HG02938 (cell line): ENCODE results near the gene PEDS1.
"Not testable (repeated sequence)": the region's sequence is repeated elsewhere in the genome, so short reads cannot be mapped to it uniquely, and the experiment has no call there.

ENCODE experiments used
- ATAC-seq: cut with Tn5 transposase; IDR thresholded peaks from one replicate; pipeline ENCODE4 v1.9.1; 2021; ENCODE audit warnings: mild to moderate bottlenecking, moderate library complexity; ENCODE audit not compliant: unreplicated experiment

PEDS1 gene

GRCh38 chr20:50190251-50191064, 36.9 kb upstream of the PEDS1 start, which contains the start of gene CEBPB:
Gene CEBPB, plus strand, starts transcription at chr20:50190830. Its CDS starts 204 bp downstream, at chr20:50191034.
- ATAC-seq: peak; percentile 33

- ATAC-seq: no peak
Measured at GRCh38 chr20:50189681-50190250, 36.2 kb upstream of the PEDS1 start.

- ATAC-seq: no peak
Measured at GRCh38 chr20:50188879-50189680, 35.6 kb upstream of the PEDS1 start.

- no peak for ATAC-seq
Measured at GRCh38 chr20:50188287-50188688, 34.8 kb upstream of the PEDS1 start.

GRCh38 chr20:50187403-50188051, 34.0 kb upstream of the PEDS1 start:
- no peak for ATAC-seq

- ATAC-seq: no peak
Measured at GRCh38 chr20:50186987-50187402, 33.5 kb upstream of the PEDS1 start.

GRCh38 chr20:50186151-50186885, 32.8 kb upstream of the PEDS1 start:
- no peak for ATAC-seq

GRCh38 chr20:50185426-50185825, 31.9 kb upstream of the PEDS1 start:
- ATAC-seq: no peak

GRCh38 chr20:50182346-50182745, 28.8 kb upstream of the PEDS1 start:
- no peak for ATAC-seq

- no peak for ATAC-seq
Measured at GRCh38 chr20:50181344-50181743, 27.8 kb upstream of the PEDS1 start.

- ATAC-seq: not testable (repeated sequence)
Measured at GRCh38 chr20:50178672-50179071, 25.1 kb upstream of the PEDS1 start.

- no peak for ATAC-seq
Measured at GRCh38 chr20:50175938-50176933, 22.7 kb upstream of the PEDS1 start.

- no peak for ATAC-seq
Measured at GRCh38 chr20:50174456-50174855, 20.9 kb upstream of the PEDS1 start.

- ATAC-seq: no peak
Measured at GRCh38 chr20:50172347-50173013, 19.0 kb upstream of the PEDS1 start.

- no peak for ATAC-seq
Measured at GRCh38 chr20:50170549-50171220, 17.2 kb upstream of the PEDS1 start.

GRCh38 chr20:50169329-50169823, 15.9 kb upstream of the PEDS1 start:
- ATAC-seq: no peak

GRCh38 chr20:50165684-50166554, 12.4 kb upstream of the PEDS1 start:
- peak; percentile 92 for ATAC-seq
